HCEC 1CT (cell line): ENCODE measurements around the gene KCTD15.
"Not testable (repeated sequence)": the region's sequence is repeated elsewhere in the genome, so short reads cannot be mapped to it uniquely, and the experiment has no call there.

ENCODE experiments used
- DNase-seq: peaks from one replicate; pipeline ENCODE4 v3.0.0-alpha.2; 2017

The KCTD15 gene

GRCh38 chr19:33815380-33816340 is 19.0 kb downstream of the KCTD15 start:
- no peak for DNase-seq

GRCh38 chr19:33818411-33818810 is 21.7 kb downstream of the KCTD15 start:
- no peak for DNase-seq

GRCh38 chr19:33819078-33819477 is 22.4 kb downstream of the KCTD15 start:
- not testable (repeated sequence) for DNase-seq

GRCh38 chr19:33819506-33819879 is 22.8 kb downstream of the KCTD15 start:
- DNase-seq, result no peak

- DNase-seq, result no peak
Observed at GRCh38 chr19:33819880-33820781, 23.5 kb downstream of the KCTD15 start.

GRCh38 chr19:33821871-33822270 is 25.2 kb downstream of the KCTD15 start:
- no peak for DNase-seq

- no peak for DNase-seq
Observed at GRCh38 chr19:33823341-33823740, 26.7 kb downstream of the KCTD15 start.

- DNase-seq, result no peak
Observed at GRCh38 chr19:33825556-33825955, 28.9 kb downstream of the KCTD15 start.

- DNase-seq, result no peak
Observed at GRCh38 chr19:33826521-33826920, 29.9 kb downstream of the KCTD15 start.

GRCh38 chr19:33828266-33829075 is 31.8 kb downstream of the KCTD15 start:
- no peak for DNase-seq

- DNase-seq, result no peak
Observed at GRCh38 chr19:33830264-33830663, 33.6 kb downstream of the KCTD15 start.

- DNase-seq, result no peak
Observed at GRCh38 chr19:33831825-33832224, 35.2 kb downstream of the KCTD15 start.

- no peak for DNase-seq
Observed at GRCh38 chr19:33832633-33833032, 36.0 kb downstream of the KCTD15 start.

- no peak for DNase-seq
Observed at GRCh38 chr19:33840382-33840781, 43.7 kb downstream of the KCTD15 start.

- no peak for DNase-seq
Observed at GRCh38 chr19:33840783-33841182, 44.1 kb downstream of the KCTD15 start.

GRCh38 chr19:33841685-33842084 is 45.0 kb downstream of the KCTD15 start:
- no peak for DNase-seq

GRCh38 chr19:33844478-33844877 is 47.8 kb downstream of the KCTD15 start:
- DNase-seq, result no peak

- no peak for DNase-seq
Observed at GRCh38 chr19:33845498-33845897, 48.8 kb downstream of the KCTD15 start.

- no peak for DNase-seq
Observed at GRCh38 chr19:33849551-33850147, 53.0 kb downstream of the KCTD15 start.

GRCh38 chr19:33859016-33859415 is 62.3 kb downstream of the KCTD15 start:
- DNase-seq, result no peak

GRCh38 chr19:33860312-33861090 is 63.8 kb downstream of the KCTD15 start:
- DNase-seq, result no peak

GRCh38 chr19:33861950-33862349 is 65.3 kb downstream of the KCTD15 start:
- DNase-seq, result no peak
